K562 (cell line): ENCODE measurements around the gene UCP3. TPM values are rescaled to one million over a fixed set of nuclear protein-coding genes. Genes with fewer than 3 reads are reported as not detected.

Experiments
- ATAC-seq: fragments of 200-7000 bp; cut with Tn5 transposase; 3 replicates; pipeline ENCODE4 v1.9.1; 2020; ENCODE audit warnings: moderate library complexity
- BruUV-seq: library from RNA; stranded (reverse); fragments of 400-500 nt; replicated peaks from 2 replicates; lab custom pipeline; 2021; lab: Mats Ljungman, UMichigan
- CTCF ChIA-PET: fragments of 300-600 bp; formaldehyde crosslinking; extraction: SDS; loops from one replicate; lab custom pipeline; 2021; ENCODE audit warnings: low intra/inter-chr PET ratio; lab: Yijun Ruan, JAX
- POLR2A ChIA-PET: fragments of 300-600, 350-650 bp; sonication (Branson Sonifier 250); formaldehyde crosslinking; extraction: SDS; loops from one replicate; lab custom pipeline; 2021; ENCODE audit warnings: antibody characterized with exemption, inconsistent platforms; lab: Yijun Ruan, JAX
- DNase-seq, 4 experiments: peaks; one replicate each; pipeline versions ENCODE4 v3.0.0 to v3.0.0-alpha.2; 2011 to 2018; ENCODE audit warnings: low spot score in 3 of 4, mixed read lengths in 3 of 4; ENCODE audit errors: extremely low read depth in 1 of 4
- FAIRE-seq: peaks from 2 replicates; lab custom pipeline; 2011; peaks lifted over from hg19 to GRCh38; lab: Jason Lieb, UNC
- H2AFZ ChIP-seq: 2 replicates; pipeline ENCODE4 v1.6.0; 2011; ENCODE audit warnings: low read depth, low read length, control low read depth, inconsistent platforms
- H3K27ac ChIP-seq: fragments of 200-600 bp; 3 replicates; pipeline ENCODE4 v1.8.0; 2011; ENCODE audit warnings: low read depth, mild to moderate bottlenecking, control low read depth, inconsistent platforms, low read length, moderate library complexity, mixed read lengths; ENCODE audit errors: extremely low read depth
- H3K27me3 ChIP-seq, 2 experiments: fragments of 300-600 bp in 1 of 2; 2 replicates in 1 of 2; 3 replicates in 1 of 2; pipeline versions ENCODE4 v1.6.0 to v1.8.0; 2011; ENCODE audit warnings: inconsistent platforms in 2 of 2, low read length in 2 of 2, mild to moderate bottlenecking in 1 of 2, mixed read lengths in 1 of 2, moderate library complexity in 1 of 2; ENCODE audit not compliant: control insufficient read depth in 2 of 2, insufficient read depth in 2 of 2
- H3K36me3 ChIP-seq: fragments of 300-600 bp; 3 replicates; pipeline ENCODE4 v1.8.0; 2011; ENCODE audit warnings: mild to moderate bottlenecking, low read length, inconsistent platforms; ENCODE audit not compliant: control insufficient read depth, insufficient read depth
- H3K4me1 ChIP-seq, 2 experiments: fragments of 200-600 bp in 1 of 2; replicated peaks in 1 of 2; 2 replicates in 1 of 2; 3 replicates in 1 of 2; pipeline versions ENCODE4 v1.5.1 to v1.8.0; 2011; ENCODE audit warnings: inconsistent platforms in 2 of 2, low read length in 2 of 2, mild to moderate bottlenecking in 1 of 2, mixed read lengths in 1 of 2, moderate library complexity in 1 of 2; ENCODE audit not compliant: control insufficient read depth in 2 of 2, insufficient read depth in 2 of 2
- H3K4me2 ChIP-seq: 2 replicates; pipeline ENCODE4 v1.6.1; 2011; ENCODE audit warnings: low read length, control low read depth, inconsistent platforms, mixed read lengths; ENCODE audit not compliant: insufficient read depth
- H3K4me3 ChIP-seq: fragments of 200-600 bp; sonication (generic), shearing (Covaris generic); 2 replicates; pipeline ENCODE4 v1.5.1; 2016; ENCODE audit warnings: control low read depth, inconsistent platforms
- H3K79me2 ChIP-seq: fragments of 200-600 bp; 3 replicates; pipeline ENCODE4 v1.8.0; 2011; ENCODE audit warnings: low read length, inconsistent platforms; ENCODE audit not compliant: control insufficient read depth, insufficient read depth
- H3K9ac ChIP-seq, 2 experiments: 2 replicates each; pipeline versions ENCODE4 v1.6.0 to v1.6.1; 2011; ENCODE audit warnings: low read depth in 2 of 2, low read length in 2 of 2, control low read depth in 1 of 2, inconsistent platforms in 1 of 2, mild to moderate bottlenecking in 1 of 2, mixed read lengths in 1 of 2; ENCODE audit not compliant: insufficient read depth in 1 of 2
- H3K9me1 ChIP-seq: one replicate; pipeline ENCODE4 v1.6.0; 2011; ENCODE audit warnings: inconsistent platforms, mild to moderate bottlenecking, low read length, moderate library complexity; ENCODE audit not compliant: control insufficient read depth, insufficient read depth
- H3K9me3 ChIP-seq: replicated peaks from 2 replicates; pipeline ENCODE4 v1.5.1; 2011; ENCODE audit warnings: low read depth, low read length, inconsistent platforms; ENCODE audit not compliant: control insufficient read depth, insufficient read depth
- H4K20me1 ChIP-seq: replicated peaks from 2 replicates; pipeline ENCODE4 v1.6.1; 2011; ENCODE audit warnings: low read length, inconsistent platforms, mixed read lengths; ENCODE audit not compliant: control insufficient read depth, insufficient read depth
- ARID1B ChIP-seq: fragments of 450-650 bp; IDR thresholded peaks from 2 replicates; pipeline ENCODE4 v1.6.1; 2016; ENCODE audit warnings: antibody characterized with exemption, mild to moderate bottlenecking, inconsistent platforms
- CBX3 ChIP-seq, 2 experiments: IDR thresholded peaks; 1 replicate in 1 of 2; 2 replicates in 1 of 2; pipeline ENCODE4 v1.6.1; 2012; ENCODE audit warnings: inconsistent platforms in 2 of 2, low read length in 2 of 2, borderline replicate concordance in 1 of 2, control low read depth in 1 of 2
- NEUROD1 ChIP-seq: fragments of 150-350 bp; IDR thresholded peaks from 2 replicates; pipeline ENCODE4 v1.6.1; 2014; ENCODE audit warnings: borderline replicate concordance, low read length, low read depth; ENCODE audit not compliant: partially characterized antibody
- STAG1 ChIP-seq: sonication (generic); formaldehyde crosslinking; IDR thresholded peaks from 2 replicates; pipeline ENCODE4 v1.5.0; 2020; ENCODE audit warnings: missing genetic modification reagents, borderline replicate concordance
- TAF7 ChIP-seq: fragments of 450-650 bp; IDR thresholded peaks from 2 replicates; pipeline ENCODE4 v1.6.1; 2016; ENCODE audit warnings: missing genetic modification characterization, missing compliant biosample characterization
- WGBS: fragments of 100-300 bp; shearing (Covaris generic); methylation state at CpG from one replicate; pipeline ENCODE4 v1.1.6; 2016; ENCODE audit warnings: low coverage, mixed read lengths; ENCODE audit not compliant: insufficient coverage; ENCODE audit errors: missing lambda C conversion rate; 5-methylcytosine and 5-hydroxymethylcytosine counted together
- in situ Hi-C: fragments of 300-500 bp; cut with MboI; formaldehyde crosslinking; loops from 4 replicates; pipeline ENCODE4 v1.15.0; 2018; ENCODE audit warnings: inconsistent platforms, mixed read lengths
- intact Hi-C: fragments of 100-400 bp; cut with micrococcal nuclease; formaldehyde crosslinking; loops from 2 replicates; pipeline ENCODE4 v1.14.2; 2022
- polyA plus RNA-seq, 8 experiments: library from polyadenylated mRNA; depleted of rRNA in 4 of 8; stranded (reverse) in 5 of 8; unstranded in 3 of 8; fragments of >200 nt; fragmentation: Nextera tagmentation in 2 of 8; fragmentation: Illumina TruSeq in 1 of 8; extraction: Ambion mirVana in 2 of 8; extraction: Trizol in 1 of 8; gene quantifications; 2 replicates each; pipeline versions ENCODE4 v1.2.1 to v1.2.3, GENCODE V29; 2011 to 2014; ENCODE audit warnings: inconsistent platforms in 1 of 8, missing spikeins in 1 of 8
- total RNA-seq, 7 experiments: library from RNA; depleted of rRNA in 6 of 7; stranded (reverse); fragments of >200 nt in 6 of 7; fragmentation: Illumina TruSeq in 2 of 7; extraction: Trizol in 2 of 7; gene quantifications; 2 replicates each; pipeline versions ENCODE4 v1.2.1 to v1.2.3, GENCODE V29; 2011 to 2021; ENCODE audit warnings: low replicate concordance in 1 of 7

UCP3 gene
- total and polyA plus RNA-seq, 9 of the 15 experiments (the other 6 are each of a cell fraction or from before 2014, with no cell fraction given), result 0.05 to 0.65 (median 0.25) TPM; not detected in 2

- Histone ChIP-seq H2AFZ (peak overlapping the region; percentile 45; the same call in 1 of the 2 replicates), H3K9ac (no peak overlapping the region), H3K36me3 (no peaks in the 10 kb centered on the region), H3K27me3 (peaks cover 0 to 5% of the 10 kb centered on the region in 2 experiments; a peak in 2 of 5 replicates), H3K4me1 (peaks cover 10 to 11% of the 10 kb centered on the region in 2 experiments; a peak in 4 of 5 replicates), H3K27ac (no peak overlapping the region), H3K4me3 (no peak overlapping the region), H3K4me2 (no peak overlapping the region), H3K9me3 (no peaks in the 10 kb centered on the region), H3K79me2 (no peaks in the 10 kb centered on the region), H4K20me1 (no peaks in the 10 kb centered on the region), H3K9me1 (no peaks in the 10 kb centered on the region)
- ChIA-PET CTCF (no interaction called here), POLR2A (interaction anchor here (0.9 kb wide), 1 partner anchor 13 kb away, joined by 5 read pairs; no protein-coding TSS in a partner anchor)
- no peak for DNase-seq
- no peak for ATAC-seq
- WGBS, result 14% methylated on average over 4 of the region's 4 CpGs
- in situ Hi-C loops (loop anchor here (10.0 kb wide), 1 partner anchor 493 kb away; no protein-coding TSS in a partner anchor), intact Hi-C loops (no loop called here)
- TF ChIP-seq TAF7 (no peak), CBX3 (IDR thresholded peaks at IDR 0.05; ENCODE audit: borderline replicate concordance in 1 of 2, low read length in 2 of 2) (peak in 1 of 2 experiments; percentile 45; a peak in 1 of 3 replicates)
- no peak for FAIRE-seq
- BruUV-seq, result no TSS peak
These were observed 47.6 kb downstream of the UCP3 start for GRCh38 chr11:73961321-73961720.

GRCh38 chr11:73958521-73959141, 50.3 kb downstream of the UCP3 start:
- FAIRE-seq (no peak), ATAC-seq (peak; percentile 15; the same call in 2 of the 3 replicates), DNase-seq (no peak)
- H2AFZ ChIP-seq, result no peak overlapping the region
- 53% methylated on average over 16 of the region's 18 CpGs for WGBS
- no peaks in the 10 kb centered on the region for H3K79me2 ChIP-seq
- no peaks in the 10 kb centered on the region for H3K9me1 ChIP-seq
- H3K4me3 ChIP-seq, result no peak overlapping the region
- H3K4me1 ChIP-seq, result peaks cover 6 to 11% of the 10 kb centered on the region in 2 experiments
- H3K9me3 ChIP-seq, result no peaks in the 10 kb centered on the region
- in situ Hi-C loops (loop anchor here (10.0 kb wide), 1 partner anchor 366 kb away; no protein-coding TSS in a partner anchor), intact Hi-C loops (no loop called here)
- H3K4me2 ChIP-seq, result no peak overlapping the region
- no peak for TF ChIP-seq STAG1
- TF ChIP-seq NEUROD1, result no peak
- TF ChIP-seq ARID1B, result no peak
- CTCF ChIA-PET, result no interaction called here
- H3K27me3 ChIP-seq, result peaks cover 0 to 5% of the 10 kb centered on the region in 2 experiments; a peak in 1 of 5 replicates
- no TSS peak for BruUV-seq
- no peak overlapping the region for H3K27ac ChIP-seq
- POLR2A ChIA-PET, result interaction anchor here (0.6 to 1.7 kb wide), 5 partner anchors 14 to 231 kb away, joined by 3 to 6 read pairs (median 3); partner anchors contain the start of gene UCP2
- H4K20me1 ChIP-seq, result no peaks in the 10 kb centered on the region
- H3K9ac ChIP-seq, result 0 out of 4 replicates have a peak overlapping the region, but pooled peaks of 1 of the 2 experiments have one; percentile 33
- H3K36me3 ChIP-seq, result no peaks in the 10 kb centered on the region
